Nephron (organoid): ENCODE results near the gene BHMT2.

Source experiments
- H3K27ac Mint-ChIP-seq, 3 experiments: 2 replicates each; pipeline ENCODE4 v1.8.0; 2020; ENCODE audit warnings: mixed read lengths in 3 of 3, mild to moderate bottlenecking in 2 of 3, moderate library complexity in 1 of 3
- H3K27me3 Mint-ChIP-seq: 2 replicates; pipeline ENCODE4 v1.8.0; 2021; ENCODE audit warnings: low read depth, mild to moderate bottlenecking, moderate library complexity, mixed read lengths
- H3K36me3 Mint-ChIP-seq: 2 replicates; pipeline ENCODE4 v1.8.0; 2020; ENCODE audit warnings: low read depth, mixed read lengths
- H3K4me1 Mint-ChIP-seq: 2 replicates; pipeline ENCODE4 v1.8.0; 2020; ENCODE audit warnings: mixed read lengths
- H3K4me3 Mint-ChIP-seq, 3 experiments: 2 replicates each; pipeline ENCODE4 v1.8.0; 2020; ENCODE audit warnings: mild to moderate bottlenecking in 3 of 3, mixed read lengths in 3 of 3, moderate library complexity in 2 of 3
- H3K9me3 Mint-ChIP-seq: 2 replicates; pipeline ENCODE4 v1.8.0; 2020; ENCODE audit warnings: mixed read lengths
- TF ChIP-seq, protein P1 (sequence below), 3 experiments: fragments of 200-600 bp; sonication (generic); IDR thresholded peaks; one replicate each; pipeline ENCODE4 v1.5.0; 2021; ENCODE audit warnings: antibody characterized with exemption in 3 of 3; ENCODE audit not compliant: unreplicated experiment in 3 of 3

BHMT2 gene

DNA sequence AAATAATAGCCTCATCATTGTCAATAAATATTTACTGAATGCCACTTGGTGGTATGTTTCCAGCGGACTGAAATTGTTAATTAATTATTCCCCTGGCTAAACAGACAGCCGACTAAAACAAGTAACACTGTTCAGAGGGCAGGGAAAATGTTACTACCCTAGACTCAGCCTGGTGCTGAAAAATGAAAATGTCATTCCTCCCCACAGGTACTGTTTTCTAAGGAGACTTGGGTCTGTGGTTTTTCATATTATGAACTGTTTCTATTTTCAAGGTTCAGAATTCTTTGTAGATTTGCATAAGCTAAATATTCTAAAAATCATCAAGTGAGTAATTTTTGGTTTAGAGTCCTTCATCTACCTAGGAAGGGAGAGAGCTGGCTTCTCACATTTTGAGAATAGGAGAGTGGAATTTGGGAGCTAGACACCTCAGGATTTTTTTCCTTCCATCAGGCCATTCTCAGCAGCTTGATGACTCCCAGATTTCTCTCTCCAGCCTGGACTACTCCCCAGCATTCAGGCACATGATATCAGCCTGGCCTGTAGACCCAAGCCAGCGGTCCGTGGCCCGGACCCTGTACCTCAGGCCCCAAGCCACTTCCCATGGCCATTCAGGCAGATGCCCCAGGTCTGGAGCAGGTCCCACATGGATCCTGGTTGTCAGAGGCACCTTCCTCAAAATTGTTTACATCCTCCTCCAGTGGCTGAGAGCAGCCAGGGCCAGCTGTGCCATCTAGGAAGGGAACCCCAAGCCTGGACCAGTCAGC lies 66.4 kb downstream of the BHMT2 start:
- peaks cover 13% of the 10 kb centered on the region for H3K4me1 Mint-ChIP-seq
- TF ChIP-seq, protein P1, sequence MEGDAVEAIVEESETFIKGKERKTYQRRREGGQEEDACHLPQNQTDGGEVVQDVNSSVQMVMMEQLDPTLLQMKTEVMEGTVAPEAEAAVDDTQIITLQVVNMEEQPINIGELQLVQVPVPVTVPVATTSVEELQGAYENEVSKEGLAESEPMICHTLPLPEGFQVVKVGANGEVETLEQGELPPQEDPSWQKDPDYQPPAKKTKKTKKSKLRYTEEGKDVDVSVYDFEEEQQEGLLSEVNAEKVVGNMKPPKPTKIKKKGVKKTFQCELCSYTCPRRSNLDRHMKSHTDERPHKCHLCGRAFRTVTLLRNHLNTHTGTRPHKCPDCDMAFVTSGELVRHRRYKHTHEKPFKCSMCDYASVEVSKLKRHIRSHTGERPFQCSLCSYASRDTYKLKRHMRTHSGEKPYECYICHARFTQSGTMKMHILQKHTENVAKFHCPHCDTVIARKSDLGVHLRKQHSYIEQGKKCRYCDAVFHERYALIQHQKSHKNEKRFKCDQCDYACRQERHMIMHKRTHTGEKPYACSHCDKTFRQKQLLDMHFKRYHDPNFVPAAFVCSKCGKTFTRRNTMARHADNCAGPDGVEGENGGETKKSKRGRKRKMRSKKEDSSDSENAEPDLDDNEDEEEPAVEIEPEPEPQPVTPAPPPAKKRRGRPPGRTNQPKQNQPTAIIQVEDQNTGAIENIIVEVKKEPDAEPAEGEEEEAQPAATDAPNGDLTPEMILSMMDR (IDR thresholded peaks at IDR 0.05; ENCODE audit: unreplicated experiment in 3 of 3) = no peak
- H3K9me3 Mint-ChIP-seq = peaks cover 2% of the 10 kb centered on the region
- H3K4me3 Mint-ChIP-seq = no peak overlapping the region
- H3K27ac Mint-ChIP-seq = no peak overlapping the region
- no peaks in the 10 kb centered on the region for H3K27me3 Mint-ChIP-seq
- no peaks in the 10 kb centered on the region for H3K36me3 Mint-ChIP-seq

DNA sequence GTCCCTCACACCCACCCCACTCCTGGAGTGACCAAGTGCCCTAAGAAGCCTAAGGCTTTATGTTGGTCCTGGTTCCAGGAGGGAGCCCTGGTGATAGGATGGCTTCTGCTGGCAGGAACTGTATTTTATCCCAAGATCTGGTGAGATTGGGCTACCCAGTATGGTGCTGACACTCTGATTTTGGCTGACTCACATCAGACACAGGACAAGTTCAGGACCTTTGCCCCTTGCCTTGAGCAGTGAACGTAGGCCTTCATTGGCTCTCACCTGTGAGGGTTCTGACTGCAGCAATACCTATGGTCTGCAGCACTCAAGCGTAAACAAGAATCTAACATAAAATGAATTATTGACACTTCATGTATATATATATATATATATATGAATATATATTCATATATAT lies 67.1 kb downstream of the BHMT2 start:
- Mint-ChIP-seq H3K27ac (no peak overlapping the region), H3K4me1 (peaks cover 13% of the 10 kb centered on the region), H3K27me3 (no peaks in the 10 kb centered on the region), H3K9me3 (peaks cover 5% of the 10 kb centered on the region), H3K36me3 (no peaks in the 10 kb centered on the region), H3K4me3 (no peak overlapping the region)
- TF ChIP-seq, protein P1 (IDR thresholded peaks at IDR 0.05; ENCODE audit: unreplicated experiment in 3 of 3) = no peak
